ENCODE data around the gene PSMB3. TPM values are rescaled to one million over a fixed set of nuclear protein-coding genes. Genes with fewer than 3 reads are reported as not detected.
A peak's percentile ranks its signal among the peaks of the same experiment; 100 is the strongest.

Gene PSMB3
- total and polyA plus RNA-seq, 9 of the 15 experiments (the other 6 are each of a cell fraction or from before 2014, with no cell fraction given) = 460 to 2,775 (median 574) TPM

GRCh38 chr17:38749223-38750043, 3.1 kb upstream of the PSMB3 start (continued):
- TF ChIP-seq BRF2 (IDR thresholded peaks at IDR 0.05; ENCODE audit: borderline replicate concordance, insufficient read depth, insufficient read length) (no peak), HIVEP1 (CRISPR knock-in tag; IDR thresholded peaks at IDR 0.05) (no peak), CREM (IDR thresholded peaks at IDR 0.05; ENCODE audit: low read depth) (peak; percentile 61), FOXA1 (IDR thresholded peaks at IDR 0.05; ENCODE audit: borderline replicate concordance) (no peak), SMC3 (conservative IDR thresholded peaks at IDR 0.05; ENCODE audit: insufficient read depth, low read depth, low read length) (no peak), CHD2 (IDR thresholded peaks at IDR 0.05; ENCODE audit: low read depth, low read length) (no peak), BCL6 (CRISPR knock-in tag; IDR thresholded peaks at IDR 0.05) (no peak), ZNF224 (CRISPR knock-in tag; IDR thresholded peaks at IDR 0.05) (no peak), SMAD3 (CRISPR knock-in tag; conservative IDR thresholded peaks at IDR 0.05) (no peak), USF1 (CRISPR knock-in tag; IDR thresholded peaks at IDR 0.05) (peak; percentile 53), ZNF764 (CRISPR knock-in tag; IDR thresholded peaks at IDR 0.05; ENCODE audit: low read depth) (no peak), IFI16 (CRISPR knock-in tag; IDR thresholded peaks at IDR 0.05) (no peak), TFAP4 (CRISPR knock-in tag; IDR thresholded peaks at IDR 0.05; ENCODE audit: borderline replicate concordance) (peak; percentile 80), FOXJ3 (CRISPR knock-in tag; IDR thresholded peaks at IDR 0.05) (no peak), ZNF174 (CRISPR knock-in tag; IDR thresholded peaks at IDR 0.05) (no peak), CAMTA2 (CRISPR knock-in tag; conservative IDR thresholded peaks at IDR 0.05) (no peak), BACH1 (tag; IDR thresholded peaks at IDR 0.05) (no peak), CBX8 (IDR thresholded peaks at IDR 0.05; ENCODE audit: borderline replicate concordance, extremely low read depth, low read depth, low read length, poor library complexity, severe bottlenecking) (no peak), ZNF354B (CRISPR knock-in tag; IDR thresholded peaks at IDR 0.05) (no peak), BMI1 (IDR thresholded peaks at IDR 0.05; ENCODE audit: low read length) (no peak), ZNF696 (CRISPR knock-in tag; conservative IDR thresholded peaks at IDR 0.05) (no peak), GATAD2B (IDR thresholded peaks at IDR 0.05; ENCODE audit: borderline replicate concordance) (peak; percentile 20; the same call in 1 of the 2 replicates), KLF10 (CRISPR knock-in tag; IDR thresholded peaks at IDR 0.05) (no peak), CBFB (CRISPR knock-in tag; IDR thresholded peaks at IDR 0.05) (no peak), RNF219 (CRISPR knock-in tag; IDR thresholded peaks at IDR 0.05) (no peak), FUS (optimal IDR thresholded peaks at IDR 0.05; ENCODE audit: low read depth, low read length) (no peak)

Data from K562 (cell line).